Hematopoietic multipotent progenitor cell treated with erythropoietin and hydrocortisone succinate and interleukin-3 and kit ligand, for 4 days (in vitro differentiated cells): ENCODE measurements around the gene CCDC136.

Source experiments
- DNase-seq: peaks from one replicate; pipeline ENCODE4 v3.0.0-alpha.2; 2015

The CCDC136 gene

DNA sequence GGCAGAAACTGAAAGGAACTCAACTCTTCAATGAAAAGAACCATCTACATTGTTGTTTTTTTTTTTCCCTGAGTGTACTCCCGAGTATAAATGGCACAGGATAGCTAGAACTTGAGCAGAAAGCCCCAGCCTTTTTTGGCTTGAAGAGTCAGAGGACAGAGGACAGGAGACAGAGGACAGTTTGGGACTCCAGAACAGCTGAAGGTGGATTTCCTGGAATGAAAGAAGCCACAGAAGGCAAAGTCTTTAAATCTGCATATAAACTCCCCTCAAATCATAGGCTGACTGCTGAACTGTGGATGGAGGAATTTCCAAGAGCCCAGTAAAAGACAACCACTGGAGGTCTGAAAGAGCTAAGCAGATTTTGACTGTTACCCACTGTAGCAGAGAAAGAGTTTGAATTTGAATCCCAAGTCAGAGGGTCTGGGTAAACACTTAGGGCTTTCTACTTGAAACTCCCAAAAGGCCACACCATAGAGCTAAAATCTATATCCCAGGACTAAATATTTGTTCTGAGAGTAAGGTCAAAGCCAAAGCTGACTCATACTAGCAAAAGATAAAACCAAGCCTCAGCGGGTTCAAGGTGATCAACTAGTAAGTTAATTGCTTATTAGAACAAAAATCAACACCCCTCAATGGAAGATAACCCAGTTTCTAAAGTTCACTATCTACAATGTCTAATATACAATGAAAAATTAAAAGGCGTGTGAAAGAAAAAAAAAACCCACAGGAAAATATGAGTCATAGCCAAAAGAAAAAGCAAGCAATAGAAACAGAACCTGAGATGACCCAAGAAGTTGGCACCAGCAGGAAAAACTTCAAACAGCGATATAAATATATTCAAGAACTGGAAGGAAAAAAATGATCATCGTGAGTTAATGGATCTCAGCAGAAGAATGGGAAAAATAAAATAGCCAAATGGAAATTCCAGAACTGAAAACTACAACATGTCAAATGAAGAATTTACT, 14.3 kb upstream of the CCDC136 start:
- DNase-seq: peak; percentile 24

GRCh38 chr7:128778946-128779345, 12.8 kb upstream of the CCDC136 start:
- no peak for DNase-seq

- no peak for DNase-seq
Measured at GRCh38 chr7:128781126-128781525, 10.6 kb upstream of the CCDC136 start.

GRCh38 chr7:128781851-128782250, 9.9 kb upstream of the CCDC136 start:
- DNase-seq: no peak

DNA sequence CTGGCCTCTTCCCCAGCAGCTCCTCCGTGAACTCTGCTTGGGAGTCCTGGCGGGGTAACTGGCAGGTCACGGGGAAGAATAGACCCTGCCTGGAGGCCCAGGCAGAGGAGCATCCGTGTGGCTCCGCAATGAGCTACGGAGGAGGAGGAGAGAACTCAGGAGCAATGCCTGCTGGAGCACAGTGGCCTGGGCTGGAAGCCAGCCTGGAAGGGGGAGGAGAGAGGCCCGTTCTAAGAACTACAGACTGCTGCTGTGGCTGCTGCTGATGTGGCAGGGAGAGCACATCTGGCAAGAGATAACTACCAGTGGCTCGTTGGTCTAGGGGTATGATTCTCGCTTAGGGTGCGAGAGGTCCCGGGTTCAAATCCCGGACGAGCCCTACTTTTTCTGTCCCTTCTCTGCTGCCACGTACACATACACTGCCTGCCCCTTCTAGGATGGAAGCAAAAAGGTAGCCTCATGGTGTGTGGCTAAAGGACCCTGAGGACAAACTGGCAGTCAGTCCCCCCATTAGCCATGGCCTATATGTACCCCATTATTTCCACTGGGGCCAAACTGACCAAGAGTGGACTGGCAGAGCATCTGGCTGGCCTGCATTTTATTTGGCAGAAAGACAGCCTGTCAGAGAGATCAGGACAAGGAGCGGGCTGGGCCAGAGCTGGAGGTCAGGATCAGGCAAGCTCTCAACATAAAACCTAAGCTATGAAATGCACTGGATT, 8.5 kb upstream of the CCDC136 start:
- DNase-seq: peak; percentile 76

GRCh38 chr7:128785738-128786137, 6.0 kb upstream of the CCDC136 start:
- no peak for DNase-seq

DNA sequence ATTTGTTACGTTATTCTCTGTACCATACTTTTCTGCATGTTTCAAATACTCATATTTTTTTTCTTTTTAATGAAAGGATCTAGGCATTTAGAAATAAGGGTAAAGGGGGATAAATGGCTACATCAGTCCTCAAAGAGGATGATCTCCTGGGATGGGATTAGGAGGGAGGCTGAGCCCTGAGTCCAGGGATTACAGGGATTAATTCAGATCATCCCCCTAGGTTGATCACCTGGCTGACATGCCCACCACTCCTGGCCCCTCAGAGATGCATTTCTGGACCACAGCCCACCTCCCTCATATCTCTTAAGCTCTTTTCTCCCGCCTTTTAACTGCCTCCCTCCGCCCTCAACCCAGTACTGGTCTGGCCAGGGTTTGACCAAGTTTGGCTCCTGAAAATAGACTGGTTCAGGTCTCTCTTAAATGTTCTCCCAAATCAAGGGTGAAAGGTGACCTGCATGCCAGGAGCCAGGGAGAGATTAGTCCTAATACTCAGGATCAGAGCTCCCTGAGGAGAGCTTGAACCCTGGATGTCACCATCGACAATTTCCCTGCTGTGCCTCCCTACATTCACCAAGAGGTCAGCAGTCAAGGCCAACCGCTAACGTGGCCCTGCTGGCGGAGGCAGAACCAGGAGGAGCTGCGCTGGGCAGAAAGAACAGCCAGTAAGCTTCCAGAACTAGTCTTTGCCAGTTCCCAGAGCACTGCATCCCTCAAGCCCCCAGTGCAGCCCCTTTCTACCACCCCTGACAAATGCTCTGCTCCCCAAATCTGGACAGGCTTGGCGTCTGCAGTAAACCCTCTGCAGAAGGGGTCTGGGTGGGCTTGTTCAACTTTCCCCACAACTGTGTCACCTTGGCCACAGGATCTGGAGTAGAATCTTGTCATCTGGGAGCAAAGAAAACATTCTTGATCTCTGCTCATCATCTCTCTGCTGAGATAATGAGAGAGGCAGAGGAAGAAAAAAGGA, 3.0 kb upstream of the CCDC136 start:
- DNase-seq: no peak

GRCh38 chr7:128790315-128791041, 1.3 kb upstream of the CCDC136 start:
- no peak for DNase-seq

- no peak for DNase-seq
Measured at GRCh38 chr7:128791972-128792327, 182 bp downstream of the CCDC136 start.

DNA sequence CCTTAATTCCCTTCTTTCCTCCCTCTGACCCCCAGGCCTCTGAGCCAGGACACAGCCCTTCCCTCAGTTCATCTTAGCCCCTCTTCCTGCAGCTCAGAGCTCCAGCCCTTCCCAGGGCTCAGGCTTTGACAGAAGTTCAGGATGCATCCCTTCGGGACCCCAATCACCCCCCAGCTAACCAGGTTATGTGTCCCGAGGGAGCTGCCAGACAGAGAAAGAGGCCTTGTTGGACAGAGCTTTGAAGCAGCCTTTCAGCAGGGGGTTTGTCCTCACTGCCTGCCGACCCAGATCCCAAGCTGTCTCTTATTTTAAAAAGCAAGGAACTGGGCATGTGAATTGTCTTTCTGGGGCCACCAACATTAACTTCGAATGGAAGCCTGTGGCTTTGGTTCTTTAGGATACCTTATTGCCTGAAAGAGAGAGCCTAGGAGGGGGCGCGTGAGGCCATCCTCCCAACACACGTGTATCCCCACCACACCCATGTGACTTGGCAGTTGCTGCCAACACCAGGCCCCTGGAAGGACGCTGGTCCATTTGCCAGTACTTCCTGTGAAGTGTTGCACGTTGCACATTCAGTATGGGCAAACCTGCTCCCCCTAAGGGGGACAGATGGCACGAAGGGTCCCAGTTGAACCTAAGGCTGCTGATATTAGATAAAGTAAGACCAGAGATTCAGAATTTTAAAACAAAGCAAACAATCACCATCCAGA, 858 bp downstream of the CCDC136 start:
- peak; percentile 83 for DNase-seq

DNA sequence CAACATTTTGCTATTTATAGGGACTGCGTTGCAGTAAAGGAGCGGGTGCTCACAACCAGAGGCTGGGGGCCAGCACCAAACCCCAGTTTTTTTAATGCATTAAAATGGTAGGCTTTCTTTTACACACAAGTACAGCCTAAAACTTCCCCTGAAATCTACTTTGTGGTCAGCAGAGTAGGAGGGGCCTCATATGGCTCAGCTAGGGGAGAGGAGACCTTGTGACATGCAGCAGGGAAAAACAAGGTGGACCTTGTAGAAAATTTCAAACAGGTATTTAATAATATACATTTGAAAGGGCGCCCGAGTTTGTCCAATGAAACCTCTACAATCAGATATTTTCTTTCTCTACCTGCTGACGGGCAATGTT, 1.4 kb downstream of the CCDC136 start:
- DNase-seq: peak; percentile 66

DNA sequence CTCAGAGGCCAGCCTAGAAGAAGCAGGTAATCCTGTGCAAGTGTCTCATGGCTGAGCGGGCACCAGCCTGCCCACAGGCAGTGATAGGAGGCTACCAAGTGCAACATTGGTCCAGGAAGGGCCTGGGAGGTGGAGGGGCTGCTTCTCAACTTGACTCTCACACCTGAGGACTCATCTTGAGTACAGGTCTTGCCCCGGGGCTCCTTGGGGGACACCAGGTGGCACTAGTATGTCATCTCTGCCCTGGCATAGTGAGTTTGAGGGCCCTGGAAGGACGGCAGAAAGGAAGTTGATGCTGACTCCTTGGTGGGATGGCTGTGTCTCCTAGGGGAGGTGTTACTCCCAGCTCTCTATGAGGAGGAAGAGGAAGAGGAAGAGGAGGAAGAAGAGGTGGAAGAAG, 2.3 kb downstream of the CCDC136 start:
- DNase-seq: peak; percentile 37

- no peak for DNase-seq
Measured at GRCh38 chr7:128794436-128794835, 2.7 kb downstream of the CCDC136 start.

DNA sequence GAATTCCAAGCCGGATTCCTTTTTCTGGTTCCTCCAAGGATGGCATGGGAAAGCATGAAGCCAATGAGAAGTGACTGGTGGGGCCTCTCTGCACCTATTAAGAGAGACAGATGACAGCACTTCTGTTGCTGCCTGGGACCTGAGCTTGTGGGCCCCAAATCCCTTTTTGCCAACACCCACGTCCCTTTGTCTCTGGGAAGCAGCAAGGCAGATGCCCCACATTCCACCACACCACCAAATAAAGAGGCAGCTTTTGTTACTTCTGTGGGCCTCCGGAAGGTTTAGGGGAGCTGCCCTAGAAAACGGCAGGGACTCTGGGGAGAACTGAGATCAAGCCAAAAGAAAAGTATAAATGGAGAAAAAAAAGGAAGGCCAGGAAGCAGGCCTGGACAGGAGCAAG, 3.4 kb downstream of the CCDC136 start:
- DNase-seq: no peak

DNA sequence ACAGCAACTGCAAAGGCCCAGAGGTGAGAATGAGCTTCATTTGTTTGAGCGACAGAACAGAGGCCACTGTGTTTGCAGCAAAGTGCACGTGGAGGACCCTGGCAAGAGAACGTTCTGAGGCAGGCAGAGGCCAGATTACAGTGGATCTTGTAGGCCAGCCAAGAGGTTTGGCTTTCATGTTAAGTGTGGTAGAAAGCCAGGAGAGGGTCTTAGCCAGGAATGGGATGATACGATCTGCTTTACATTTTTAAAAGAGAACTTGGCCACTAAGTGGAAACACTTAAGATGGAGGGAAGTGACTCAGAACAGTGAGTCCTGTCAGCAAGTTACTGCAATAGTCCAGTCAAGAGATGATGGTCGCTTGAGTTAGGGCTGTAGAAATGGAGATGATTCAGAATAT, 4.6 kb downstream of the CCDC136 start:
- DNase-seq: no peak

DNA sequence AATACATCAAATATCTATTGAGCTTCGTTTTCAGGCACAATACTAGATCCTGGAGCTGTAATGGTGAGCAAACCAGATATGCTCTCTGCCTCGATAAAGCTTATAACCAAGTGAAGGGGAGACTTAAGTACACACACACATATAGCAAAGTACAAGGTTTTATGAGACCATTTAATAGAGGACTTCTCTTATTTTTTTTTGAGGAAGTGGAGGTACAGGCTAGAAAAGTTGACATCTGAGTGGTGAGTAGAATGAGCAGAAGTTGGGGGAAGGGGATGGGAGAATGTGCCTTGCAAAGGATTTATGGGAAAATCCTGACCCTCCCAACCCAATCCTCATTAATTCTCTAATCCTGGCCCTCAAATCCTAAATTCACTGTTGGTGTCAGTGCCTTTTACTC, 7.7 kb downstream of the CCDC136 start:
- peak; percentile 27 for DNase-seq

DNA sequence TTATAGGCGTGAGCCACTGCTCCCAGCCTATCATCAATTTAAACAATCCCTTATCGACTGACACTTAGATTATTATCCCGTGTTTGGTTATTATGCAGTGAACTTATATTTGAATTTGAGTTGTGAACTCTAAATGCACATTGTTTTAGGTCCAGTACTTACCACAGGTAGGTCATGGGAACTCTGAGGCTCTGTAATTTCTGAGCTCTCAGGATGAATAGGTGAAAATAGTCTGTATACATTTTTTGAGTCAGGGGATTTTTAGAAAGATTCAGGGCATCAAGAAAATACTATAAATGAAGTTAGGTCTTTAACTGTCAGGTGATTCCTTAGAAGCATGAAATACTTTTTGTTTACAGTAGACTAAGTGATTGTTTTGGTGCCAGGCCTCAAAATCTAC, 8.8 kb downstream of the CCDC136 start:
- no peak for DNase-seq

- no peak for DNase-seq
Measured at GRCh38 chr7:128801003-128801402, 9.2 kb downstream of the CCDC136 start.

- DNase-seq: no peak
Measured at GRCh38 chr7:128801667-128802418, 10.1 kb downstream of the CCDC136 start.

GRCh38 chr7:128804484-128804883, 12.7 kb downstream of the CCDC136 start:
- no peak for DNase-seq

GRCh38 chr7:128805225-128805624, 13.5 kb downstream of the CCDC136 start:
- DNase-seq: no peak
